Mesenchymal stem cell (in vitro differentiated cells and primary cell): ENCODE results near the gene SLPI. TPM values are rescaled to one million over a fixed set of nuclear protein-coding genes. Genes with fewer than 3 reads are reported as not detected.

Experiments used
- DNase-seq: peaks from one replicate; pipeline ENCODE4 v3.0.0-alpha.2; 2013
- H2AFZ ChIP-seq: one replicate; pipeline ENCODE4 v1.6.1; 2013; ENCODE audit warnings: low read depth, mild to moderate bottlenecking, control low read depth, inconsistent platforms, low read length, moderate library complexity
- H2AK5ac ChIP-seq: 2 replicates; pipeline ENCODE4 v1.6.1; 2013; ENCODE audit warnings: low read length, moderate library complexity, mild to moderate bottlenecking, inconsistent platforms; ENCODE audit not compliant: severe bottlenecking
- H2BK120ac ChIP-seq: one replicate; pipeline ENCODE4 v1.6.1; 2013; ENCODE audit warnings: low read depth, mild to moderate bottlenecking, inconsistent platforms, low read length, moderate library complexity
- H2BK12ac ChIP-seq, 2 experiments: one replicate each; pipeline ENCODE4 v1.6.1; 2013; ENCODE audit warnings: inconsistent platforms in 2 of 2, low read length in 2 of 2, mild to moderate bottlenecking in 2 of 2, moderate library complexity in 2 of 2, control low read depth in 1 of 2
- H2BK15ac ChIP-seq: one replicate; pipeline ENCODE4 v1.6.1; 2013; ENCODE audit warnings: mild to moderate bottlenecking, low read depth, inconsistent platforms; ENCODE audit not compliant: poor library complexity, severe bottlenecking
- H2BK5ac ChIP-seq: 2 replicates; pipeline ENCODE4 v1.6.1; 2013; ENCODE audit warnings: low read depth, mild to moderate bottlenecking, low read length, control low read depth, inconsistent platforms; ENCODE audit not compliant: poor library complexity, severe bottlenecking
- H3K14ac ChIP-seq, 2 experiments: one replicate each; pipeline ENCODE4 v1.6.1; 2013; ENCODE audit warnings: inconsistent platforms in 2 of 2, low read length in 2 of 2, control low read depth in 1 of 2, mild to moderate bottlenecking in 1 of 2, moderate library complexity in 1 of 2
- H3K18ac ChIP-seq, 2 experiments: one replicate each; pipeline ENCODE4 v1.6.1; 2013; ENCODE audit warnings: inconsistent platforms in 2 of 2, low read length in 2 of 2, control low read depth in 1 of 2, low read depth in 1 of 2, mild to moderate bottlenecking in 1 of 2
- H3K23ac ChIP-seq, 2 experiments: one replicate each; pipeline ENCODE4 v1.6.1; 2013; ENCODE audit warnings: inconsistent platforms in 2 of 2, low read length in 2 of 2, mild to moderate bottlenecking in 2 of 2, moderate library complexity in 2 of 2, control low read depth in 1 of 2
- H3K27ac ChIP-seq: 2 replicates; pipeline ENCODE4 v1.5.1; 2013; ENCODE audit warnings: mild to moderate bottlenecking, moderate library complexity, low read length, control low read depth, inconsistent platforms; ENCODE audit not compliant: poor library complexity, severe bottlenecking
- H3K27me3 ChIP-seq, 2 experiments: 2 replicates each; pipeline versions ENCODE4 v1.6.1 to v1.7.0; 2013; ENCODE audit warnings: low read length in 2 of 2, mild to moderate bottlenecking in 2 of 2, moderate library complexity in 2 of 2, control low read depth in 1 of 2, inconsistent platforms in 1 of 2; ENCODE audit not compliant: control insufficient read depth in 1 of 2, insufficient read depth in 1 of 2
- H3K36me3 ChIP-seq, 2 experiments: 2 replicates each; pipeline versions ENCODE4 v1.6.1 to v1.7.0; 2013; ENCODE audit warnings: low read length in 2 of 2, control low read depth in 1 of 2, inconsistent platforms in 1 of 2, low read depth in 1 of 2, mild to moderate bottlenecking in 1 of 2; ENCODE audit not compliant: insufficient read depth in 2 of 2, control insufficient read depth in 1 of 2
- H3K4ac ChIP-seq, 2 experiments: one replicate each; pipeline ENCODE4 v1.6.1; 2013; ENCODE audit warnings: inconsistent platforms in 2 of 2, low read length in 2 of 2, mild to moderate bottlenecking in 2 of 2, moderate library complexity in 2 of 2, control low read depth in 1 of 2, low read depth in 1 of 2
- H3K4me1 ChIP-seq: 2 replicates; pipeline ENCODE4 v1.6.1; 2013; ENCODE audit warnings: low read depth, low read length, control low read depth; ENCODE audit not compliant: control insufficient read depth, insufficient read depth
- H3K4me2 ChIP-seq: 2 replicates; pipeline ENCODE4 v1.6.1; 2013; ENCODE audit warnings: low read length, mild to moderate bottlenecking, inconsistent platforms; ENCODE audit not compliant: poor library complexity, severe bottlenecking
- H3K4me3 ChIP-seq, 2 experiments: 2 replicates each; pipeline versions ENCODE4 v1.5.1 to v1.7.0; 2013; ENCODE audit warnings: low read length in 2 of 2, mild to moderate bottlenecking in 2 of 2, control low read depth in 1 of 2, low read depth in 1 of 2; ENCODE audit not compliant: insufficient read depth in 1 of 2
- H3K79me1 ChIP-seq: replicated peaks from 2 replicates; pipeline ENCODE4 v1.6.1; 2013; ENCODE audit warnings: mild to moderate bottlenecking, control low read depth, low read length, inconsistent platforms; ENCODE audit not compliant: poor library complexity, severe bottlenecking
- H3K9ac ChIP-seq: 2 replicates; pipeline ENCODE4 v1.7.0; 2013; ENCODE audit warnings: mild to moderate bottlenecking, low read length, moderate library complexity
- H3K9me3 ChIP-seq: 2 replicates; pipeline ENCODE4 v1.7.0; 2013; ENCODE audit warnings: mild to moderate bottlenecking, low read length; ENCODE audit not compliant: control insufficient read depth
- H4K8ac ChIP-seq: one replicate; pipeline ENCODE4 v1.6.1; 2013; ENCODE audit warnings: inconsistent platforms, mild to moderate bottlenecking, low read length, moderate library complexity
- H4K91ac ChIP-seq: one replicate; pipeline ENCODE4 v1.6.1; 2013; ENCODE audit warnings: mild to moderate bottlenecking, low read length, inconsistent platforms
- WGBS: methylation state at CpG from one replicate; pipeline ENCODE4 v1.1.7; 2013; ENCODE audit warnings: mixed read lengths; 5-methylcytosine and 5-hydroxymethylcytosine counted together
- polyA plus RNA-seq, 2 experiments: library from polyadenylated mRNA; stranded (reverse); fragments of 200-250 nt; gene quantifications; one replicate each; pipeline ENCODE4 v1.2.3, GENCODE V29; 2013

The SLPI gene
- polyA plus RNA-seq (2013, experiment 1 of 2), result not detected
- polyA plus RNA-seq (2013, experiment 2 of 2), result not detected

DNA sequence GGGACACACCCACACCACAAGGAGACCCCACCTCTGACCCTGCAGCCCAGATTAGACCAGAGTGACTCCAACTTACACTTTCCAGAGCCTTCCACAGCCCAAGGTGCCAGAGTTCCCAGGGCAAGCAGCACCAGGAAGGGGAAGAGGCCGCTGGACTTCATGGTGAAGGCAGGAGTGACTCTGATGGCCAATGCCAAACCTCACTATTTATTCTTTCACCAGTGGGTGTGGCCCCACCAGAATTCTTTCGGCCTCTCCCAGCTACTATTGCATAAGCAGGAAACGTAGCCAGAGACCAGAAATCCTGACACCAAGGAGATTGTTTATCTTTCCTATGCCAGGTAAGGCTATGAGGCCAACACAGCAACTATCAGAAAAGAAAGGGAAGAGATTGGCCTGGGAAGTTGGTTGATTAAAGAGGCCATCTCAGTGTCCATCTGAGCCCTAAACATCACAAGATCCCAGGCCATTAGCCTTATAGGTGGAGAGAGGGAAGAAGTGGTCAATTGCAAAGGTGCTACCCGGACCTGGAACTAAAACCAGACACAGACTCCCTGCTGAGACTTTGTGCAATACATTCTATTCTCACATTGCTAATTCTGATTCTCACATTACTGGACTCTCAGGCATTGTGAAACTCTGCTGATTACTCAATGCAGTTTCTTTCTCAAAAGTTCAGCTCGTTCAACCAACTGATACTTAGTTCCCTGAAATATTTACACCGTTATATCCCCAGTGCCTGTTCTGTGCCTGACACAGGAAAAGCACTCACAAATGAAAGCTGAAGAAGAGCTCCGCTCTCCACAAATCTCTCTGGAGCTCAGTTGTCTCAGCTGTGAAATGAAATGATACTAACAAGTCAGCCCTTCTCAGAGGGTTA is at the start of gene SLPI:
Gene SLPI (minus strand): TSS at position 182 of the 880 bp plus-strand sequence. CDS start 21 bp downstream, at position 161.
- Histone ChIP-seq H3K79me1 (no peaks in the 10 kb centered on the region), H3K4me1 (no peaks in the 10 kb centered on the region), H3K4me2 (no peak within 1 kb of the TSS), H4K91ac (no peak within 1 kb of the TSS), H2BK5ac (no peak within 1 kb of the TSS), H2BK120ac (no peak within 1 kb of the TSS), H3K27ac (no peak within 1 kb of the TSS), H2AK5ac (no peak within 1 kb of the TSS), H2BK15ac (no peak within 1 kb of the TSS), H3K23ac (no peak within 1 kb of the TSS), H3K36me3 (no peaks in the 10 kb centered on the region), H3K18ac (no peak within 1 kb of the TSS), H4K8ac (no peak within 1 kb of the TSS), H3K14ac (no peak within 1 kb of the TSS), H2AFZ (no peak within 1 kb of the TSS), H3K4ac (no peak within 1 kb of the TSS), H3K27me3 (peaks cover 17 to 52% of the 10 kb centered on the region in 2 experiments), H3K9ac (peak within 1 kb of the TSS; percentile 25), H3K4me3 (peak within 1 kb of the TSS in 1 of 2 experiments; percentile 16), H2BK12ac (no peak within 1 kb of the TSS), H3K9me3 (no peaks in the 10 kb centered on the region)
- DNase-seq, result peak; percentile 32
- WGBS, result 60% methylated on average over 5 of the region's 7 CpGs

DNA sequence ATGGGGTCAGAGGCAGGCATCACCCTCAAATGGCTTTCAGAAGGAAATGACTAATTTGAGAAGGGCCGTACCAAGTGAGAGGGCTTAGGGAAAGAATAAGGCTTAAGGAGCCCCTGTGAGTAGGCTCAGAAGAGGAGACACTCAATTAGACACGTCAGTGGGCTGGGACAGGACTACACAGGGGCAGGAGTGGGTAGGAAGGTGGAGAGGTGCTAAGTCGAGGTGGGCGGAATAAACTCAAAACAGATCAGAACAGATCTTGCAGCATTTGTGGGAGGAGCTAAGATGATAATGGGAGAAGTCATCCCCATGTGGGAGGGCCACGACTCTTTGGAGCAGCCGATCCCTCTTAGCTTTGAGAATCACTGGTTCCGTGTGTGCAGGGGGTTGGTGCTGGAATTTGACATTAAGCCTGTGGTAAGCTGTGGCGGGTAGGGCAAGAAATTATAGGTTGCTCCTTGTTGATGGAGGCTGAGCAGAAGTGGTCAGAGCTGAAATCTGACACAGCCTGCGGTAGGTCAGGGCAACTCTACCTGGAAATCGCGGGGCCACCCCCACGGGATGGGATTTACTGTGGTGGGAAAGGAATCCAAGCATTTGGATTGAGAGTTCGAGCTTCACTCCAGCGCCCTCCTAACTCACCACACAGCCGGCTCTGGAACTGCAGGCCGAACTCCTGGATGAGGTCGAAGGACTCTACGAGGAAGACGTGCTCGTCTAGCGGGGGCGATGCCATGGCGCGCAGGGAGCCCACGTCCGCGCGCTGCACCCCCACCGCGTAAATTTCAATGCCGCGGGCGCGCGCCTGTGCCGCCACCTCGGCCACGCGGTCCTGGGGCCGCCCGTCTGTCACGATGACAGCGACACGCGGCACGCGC is 49.5 kb upstream of the SLPI start:
- H2AK5ac ChIP-seq, result no peak overlapping the region
- no peak overlapping the region for H2BK120ac ChIP-seq
- peaks cover 3% of the 10 kb centered on the region for H3K4me1 ChIP-seq
- no peak overlapping the region for H3K4me2 ChIP-seq
- no peak for DNase-seq
- H3K36me3 ChIP-seq, result peaks cover 0 to 5% of the 10 kb centered on the region in 2 experiments
- no peak overlapping the region for H3K4me3 ChIP-seq
- H3K18ac ChIP-seq, result no peak overlapping the region
- H3K9ac ChIP-seq, result no peak overlapping the region
- H3K79me1 ChIP-seq, result no peaks in the 10 kb centered on the region
- no peak overlapping the region for H4K91ac ChIP-seq
- H3K9me3 ChIP-seq, result no peaks in the 10 kb centered on the region
- no peak overlapping the region for H3K27ac ChIP-seq
- H4K8ac ChIP-seq, result no peak overlapping the region
- no peak overlapping the region for H3K14ac ChIP-seq
- H2AFZ ChIP-seq, result no peak overlapping the region
- no peak overlapping the region for H2BK5ac ChIP-seq
- no peak overlapping the region for H2BK15ac ChIP-seq
- H2BK12ac ChIP-seq, result no peak overlapping the region
- 95% methylated on average over 44 of the region's 47 CpGs for WGBS
- no peak overlapping the region for H3K4ac ChIP-seq
- peaks cover 0 to 51% of the 10 kb centered on the region in 2 experiments for H3K27me3 ChIP-seq
- H3K23ac ChIP-seq, result no peak overlapping the region

GRCh38 chr20:45301824-45302271 is 47.5 kb upstream of the SLPI start:
- H3K27me3 ChIP-seq, result peaks cover 0 to 34% of the 10 kb centered on the region in 2 experiments
- no peak overlapping the region for H3K18ac ChIP-seq
- DNase-seq, result no peak
- no peak overlapping the region for H3K27ac ChIP-seq
- H3K4me3 ChIP-seq, result no peak overlapping the region
- no peak overlapping the region for H3K9ac ChIP-seq
- no peak overlapping the region for H3K4me2 ChIP-seq
- no peaks in the 10 kb centered on the region for H3K79me1 ChIP-seq
- no peak overlapping the region for H2BK15ac ChIP-seq
- H3K36me3 ChIP-seq, result peaks cover 0 to 5% of the 10 kb centered on the region in 2 experiments
- H4K8ac ChIP-seq, result no peak overlapping the region
- H2BK120ac ChIP-seq, result no peak overlapping the region
- no peak overlapping the region for H2BK12ac ChIP-seq
- no peak overlapping the region for H4K91ac ChIP-seq
- H3K14ac ChIP-seq, result no peak overlapping the region
- H3K4me1 ChIP-seq, result peaks cover 3% of the 10 kb centered on the region
- H3K23ac ChIP-seq, result no peak overlapping the region
- H3K4ac ChIP-seq, result no peak overlapping the region
- no peak overlapping the region for H2AFZ ChIP-seq
- no peak overlapping the region for H2BK5ac ChIP-seq
- H2AK5ac ChIP-seq, result no peak overlapping the region
- WGBS, result 87% methylated on average over 5 of the region's 5 CpGs
- H3K9me3 ChIP-seq, result no peaks in the 10 kb centered on the region

DNA sequence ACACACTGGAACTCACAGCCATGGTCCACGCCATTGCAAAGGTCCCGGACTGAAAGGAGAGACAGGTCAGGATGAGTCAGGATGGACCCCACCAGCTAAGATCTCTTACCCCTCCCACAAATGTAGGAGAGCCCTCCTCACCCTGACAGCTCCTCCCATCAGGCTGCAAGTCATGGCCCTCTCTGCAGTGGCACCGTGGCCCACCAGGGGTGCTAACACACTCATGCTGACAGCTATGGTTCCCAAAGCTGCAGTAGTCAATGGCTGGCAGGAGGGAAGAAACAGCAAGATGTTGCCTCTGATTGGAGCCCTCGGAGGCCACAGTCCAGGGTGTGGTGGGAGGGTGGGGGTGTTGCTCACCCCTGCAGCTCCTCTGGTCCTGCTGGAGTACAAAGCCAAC is 46.6 kb upstream of the SLPI start:
- peaks cover 0 to 5% of the 10 kb centered on the region in 2 experiments for H3K36me3 ChIP-seq
- H3K23ac ChIP-seq, result no peak overlapping the region
- H3K79me1 ChIP-seq, result no peaks in the 10 kb centered on the region
- H3K4me3 ChIP-seq, result no peak overlapping the region
- no peaks in the 10 kb centered on the region for H3K9me3 ChIP-seq
- peaks cover 2% of the 10 kb centered on the region for H3K4me1 ChIP-seq
- H3K27ac ChIP-seq, result no peak overlapping the region
- 33% methylated on average over 4 of the region's 4 CpGs for WGBS
- H2BK5ac ChIP-seq, result no peak overlapping the region
- H4K91ac ChIP-seq, result no peak overlapping the region
- H2BK15ac ChIP-seq, result no peak overlapping the region
- H3K18ac ChIP-seq, result no peak overlapping the region
- H2AFZ ChIP-seq, result no peak overlapping the region
- no peak overlapping the region for H2AK5ac ChIP-seq
- no peak overlapping the region for H3K9ac ChIP-seq
- H2BK12ac ChIP-seq, result peak overlapping the region in 1 of 2 experiments; percentile 25
- peak; percentile 50 for DNase-seq
- no peak overlapping the region for H4K8ac ChIP-seq
- no peak overlapping the region for H3K4ac ChIP-seq
- no peak overlapping the region for H3K14ac ChIP-seq
- H3K4me2 ChIP-seq, result no peak overlapping the region
- peaks cover 0 to 29% of the 10 kb centered on the region in 2 experiments for H3K27me3 ChIP-seq
- H2BK120ac ChIP-seq, result no peak overlapping the region
